ENCODE results near the gene PLA2G2C.

GRCh38 chr1:20158358-20159070 lies 27.8 kb downstream of the PLA2G2C start:
- TF ChIP-seq CTCF (IDR thresholded peaks at IDR 0.05; ENCODE audit: low read depth, low read length): no peak
- no peak for TF ChIP-seq EZH2phosphoT487 (IDR thresholded peaks at IDR 0.05; ENCODE audit: low read depth)
